Central memory CD4-positive, alpha-beta T cell (primary cell): Measurements from ENCODE around the gene ADGRG3.
"Not testable (repeated sequence)": the region's sequence is repeated elsewhere in the genome, so short reads cannot be mapped to it uniquely, and the experiment has no call there.

Experiments used
- DNase-seq: peaks from one replicate; pipeline ENCODE4 v3.0.0; 2022

Gene ADGRG3

GRCh38 chr16:57699481-57699880 is 31.4 kb downstream of the ADGRG3 start:
- no peak for DNase-seq

GRCh38 chr16:57699899-57700298 is 31.8 kb downstream of the ADGRG3 start:
- no peak for DNase-seq

GRCh38 chr16:57700781-57701551 is 32.9 kb downstream of the ADGRG3 start:
- DNase-seq: no peak

- no peak for DNase-seq
Measured at GRCh38 chr16:57701759-57702371, 33.8 kb downstream of the ADGRG3 start.

- no peak for DNase-seq
Measured at GRCh38 chr16:57703416-57704010, 35.4 kb downstream of the ADGRG3 start.

- DNase-seq: no peak
Measured at GRCh38 chr16:57704011-57704904, 36.2 kb downstream of the ADGRG3 start.

- no peak for DNase-seq
Measured at GRCh38 chr16:57704905-57705852, 37.1 kb downstream of the ADGRG3 start.

- DNase-seq: no peak
Measured at GRCh38 chr16:57706717-57707116, 38.6 kb downstream of the ADGRG3 start.

GRCh38 chr16:57707331-57707730 is 39.2 kb downstream of the ADGRG3 start:
- no peak for DNase-seq

- DNase-seq: no peak
Measured at GRCh38 chr16:57708168-57708567, 40.1 kb downstream of the ADGRG3 start.

- DNase-seq: no peak
Measured at GRCh38 chr16:57709663-57710062, 41.6 kb downstream of the ADGRG3 start.

GRCh38 chr16:57711346-57711745 is 43.2 kb downstream of the ADGRG3 start:
- no peak for DNase-seq

- DNase-seq: no peak
Measured at GRCh38 chr16:57711993-57712392, 43.9 kb downstream of the ADGRG3 start.

GRCh38 chr16:57712569-57712968 is 44.5 kb downstream of the ADGRG3 start:
- not testable (repeated sequence) for DNase-seq

GRCh38 chr16:57713596-57713995 is 45.5 kb downstream of the ADGRG3 start:
- no peak for DNase-seq

- no peak for DNase-seq
Measured at GRCh38 chr16:57714047-57714446, 45.9 kb downstream of the ADGRG3 start.

GRCh38 chr16:57720142-57720575 is 52.1 kb downstream of the ADGRG3 start:
- DNase-seq: peak; percentile 19

GRCh38 chr16:57721356-57722209 is 53.5 kb downstream of the ADGRG3 start:
- DNase-seq: no peak

GRCh38 chr16:57722210-57722499 is 54.0 kb downstream of the ADGRG3 start:
- no peak for DNase-seq

- no peak for DNase-seq
Measured at GRCh38 chr16:57722651-57723050, 54.5 kb downstream of the ADGRG3 start.

GRCh38 chr16:57723170-57723569 is 55.1 kb downstream of the ADGRG3 start:
- DNase-seq: no peak
